ENCODE data around the gene ATRIP. TPM values are rescaled to one million over a fixed set of nuclear protein-coding genes. Genes with fewer than 3 reads are reported as not detected.

The ATRIP gene
- total and polyA plus RNA-seq, 2 of the 8 experiments (the other 6 are each of a cell fraction or from before 2014, with no cell fraction given), result 18.5 to 20.2 TPM

DNA sequence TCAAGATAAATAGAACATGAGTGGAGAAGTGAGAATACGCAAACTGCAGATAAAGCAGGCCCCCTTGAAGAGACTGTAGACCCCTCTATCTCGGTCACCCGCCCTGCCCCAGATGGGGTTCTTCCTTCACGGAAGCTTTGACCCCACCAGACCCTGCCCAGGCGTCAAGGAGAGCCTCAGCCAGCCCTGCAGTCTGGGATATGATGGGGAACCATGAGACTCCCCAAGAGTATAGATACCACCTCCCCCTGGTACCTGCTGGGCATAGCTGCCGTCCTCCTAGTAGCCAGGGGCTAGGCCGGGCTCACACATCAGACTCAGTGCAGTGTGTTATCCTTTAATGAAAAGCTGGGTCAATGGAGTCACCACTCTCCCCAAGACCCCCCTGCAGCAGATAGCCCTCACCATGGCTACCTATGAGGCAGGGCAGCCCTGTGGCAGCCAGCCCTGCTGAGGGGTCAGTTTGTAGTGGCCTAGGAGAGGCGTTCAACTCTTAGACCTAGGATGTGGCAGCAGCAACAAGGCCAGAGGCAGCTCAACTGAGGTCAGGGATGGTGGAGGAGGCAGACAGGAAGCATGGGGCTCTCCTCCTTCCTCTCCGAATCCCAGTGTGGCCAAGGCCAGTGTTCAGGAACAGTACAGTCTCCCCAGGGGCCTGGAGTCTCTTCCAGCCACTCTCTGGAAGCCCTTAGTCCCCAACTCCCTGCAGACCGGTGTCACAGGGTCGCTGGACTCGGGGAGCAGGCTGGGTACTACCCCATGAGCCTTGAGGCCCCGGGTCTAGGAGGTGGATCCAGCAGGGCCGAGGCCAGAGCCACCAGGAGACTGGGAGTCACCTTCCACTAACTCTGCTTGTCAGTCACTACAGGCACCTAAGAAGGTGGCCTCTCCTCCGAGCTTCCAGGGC is 42.8 kb upstream of the ATRIP start:
- CTCF ChIA-PET (ENCODE audit: partially characterized antibody), result interaction anchor here (0.7 to 9.2 kb wide), 8 partner anchors 12 to 212 kb away, joined by 3 to 220 read pairs (median 6); no protein-coding TSS in a partner anchor
- Histone ChIP-seq H3K27me3 (replicated peaks in 1 of 4; ENCODE audit: control insufficient read depth in 3 of 4, extremely low read depth in 1 of 4, insufficient read depth in 3 of 4, low read length in 3 of 4) (no peaks in the 10 kb centered on the region), H4K20me1 (replicated peaks in 1 of 2; ENCODE audit: control insufficient read depth in 1 of 2, insufficient read depth in 2 of 2, low read length in 2 of 2) (peaks cover 5 to 19% of the 10 kb centered on the region in 2 experiments)

More for the DNA sequence above, 42.8 kb upstream of the ATRIP start:
- FAIRE-seq, result no peak
- H3K56ac ChIP-seq (replicated peaks; ENCODE audit: insufficient read length, low read depth, low read length), result no peak overlapping the region
- peaks cover 0 to 4% (median 2%) of the 10 kb centered on the region in 4 experiments; a peak in 2 of 7 replicates for H3K4me1 ChIP-seq (replicated peaks in 1 of 4; ENCODE audit: control insufficient read depth in 3 of 4, insufficient read depth in 4 of 4, low read length in 3 of 4)
- H2BK120ac ChIP-seq (replicated peaks; ENCODE audit: low read depth, low read length), result no peak overlapping the region
- no peak overlapping the region for H2BK20ac ChIP-seq (ENCODE audit: low read length)
- peak in 1 of 2 experiments; percentile 39 for DNase-seq (ENCODE audit: low read depth in 1 of 2, low spot score in 2 of 2)
- no peak overlapping the region for H2AFZ ChIP-seq (ENCODE audit: low read length)
- H4K8ac ChIP-seq (ENCODE audit: extremely low read depth, insufficient read depth, low read length), result no peak overlapping the region
- H3K4me2 ChIP-seq (ENCODE audit: insufficient read depth in 1 of 2, low read depth in 2 of 2, low read length in 2 of 2), result no peak overlapping the region
- H3K4ac ChIP-seq (replicated peaks; ENCODE audit: insufficient read length, low read depth, low read length), result no peak overlapping the region
- H3K4me3 ChIP-seq (ENCODE audit: extremely low read depth in 1 of 4, insufficient read depth in 2 of 4, low read depth in 3 of 4, low read length in 4 of 4), result no peak overlapping the region
- POLR2A ChIA-PET (ENCODE audit: partially characterized antibody), result interaction anchor here (0.7 to 20.2 kb wide), 3 partner anchors 19 to 37 kb away, joined by 3 to 650 read pairs (median 4); partner anchors contain the start of gene PLXNB1
- H3K9me3 ChIP-seq (ENCODE audit: insufficient read depth in 2 of 2, low read depth in 1 of 2, low read length in 1 of 2), result no peaks in the 10 kb centered on the region
- no peak overlapping the region for H3K9ac ChIP-seq (replicated peaks in 1 of 4; ENCODE audit: extremely low read depth in 1 of 4, low read depth in 3 of 4, low read length in 3 of 4)
- 0 out of 2 replicates have a peak, but pooled peaks cover 2% of the 10 kb centered on the region for H3K23me2 ChIP-seq (ENCODE audit: low read depth, low read length)
- H2BK5ac ChIP-seq (ENCODE audit: low read depth, low read length), result no peak overlapping the region
- H3K79me1 ChIP-seq (ENCODE audit: low read depth, low read length), result no peaks in the 10 kb centered on the region; the same call in 1 of the 2 replicates
- H3K79me2 ChIP-seq (ENCODE audit: control insufficient read depth in 1 of 2, insufficient read depth in 2 of 2, low read length in 2 of 2), result no peaks in the 10 kb centered on the region
- no peak overlapping the region for H3K14ac ChIP-seq (ENCODE audit: insufficient read length)
- no peak overlapping the region for H2AK5ac ChIP-seq (ENCODE audit: low read depth, low read length)
- TF ChIP-seq JUN (IDR thresholded peaks at IDR 0.05; ENCODE audit: low read depth, low read length) (no peak), NRF1 (IDR thresholded peaks at IDR 0.05; ENCODE audit: low read depth, low read length) (no peak), CTBP2 (IDR thresholded peaks at IDR 0.05; ENCODE audit: borderline replicate concordance, insufficient read depth, insufficient read length, low read length) (no peak), SIX5 (IDR thresholded peaks at IDR 0.05; ENCODE audit: low read depth, low read length) (no peak), GTF2F1 (IDR thresholded peaks at IDR 0.05; ENCODE audit: borderline replicate concordance, low read depth, low read length) (no peak), CEBPB (IDR thresholded peaks at IDR 0.05; ENCODE audit: low read depth, low read length) (no peak), POU5F1 (IDR thresholded peaks at IDR 0.05; ENCODE audit: low read depth, low read length) (no peak), TEAD4 (IDR thresholded peaks at IDR 0.05; ENCODE audit: low read depth, low read length) (no peak)
- no peak overlapping the region for H3K23ac ChIP-seq (ENCODE audit: insufficient read length)
- 89% methylated on average over 15 of the region's 15 CpGs; no CpG with 5 or more reads in 1 of the 2 experiments for WGBS, 2 experiments (ENCODE audit: extremely low coverage in 1 of 2, insufficient coverage in 1 of 2, insufficient read length in 1 of 2, insufficient replicate concordance in 2 of 2, low coverage in 1 of 2, low lambda C conversion rate in 2 of 2, missing lambda C conversion rate in 1 of 2)
- no peak overlapping the region for H4K91ac ChIP-seq (replicated peaks; ENCODE audit: insufficient read length, low read length)
- H3K18ac ChIP-seq (ENCODE audit: extremely low read depth, low read length), result no peak overlapping the region
- H3K27ac ChIP-seq (ENCODE audit: low read depth, low read length), result no peak overlapping the region
- H2BK15ac ChIP-seq (ENCODE audit: low read length), result no peak overlapping the region
- no peak overlapping the region for H2BK12ac ChIP-seq (ENCODE audit: low read depth, low read length)
- H4K5ac ChIP-seq (ENCODE audit: insufficient read length, low read depth, low read length), result no peak overlapping the region
- peaks cover 27 to 51% (median 47%) of the 10 kb centered on the region in 4 experiments for H3K36me3 ChIP-seq (ENCODE audit: control insufficient read depth in 2 of 4, insufficient read depth in 4 of 4, low read length in 3 of 4)

All from H1 (cell line).